ENCODE measurements around the gene ZNF827. TPM values are rescaled to one million over a fixed set of nuclear protein-coding genes. Genes with fewer than 3 reads are reported as not detected.

The ZNF827 gene
- total RNA-seq, 1 donor from 2014 or later: 9.4 TPM

GRCh38 chr4:145920205-145920604 lies 18.4 kb downstream of the ZNF827 start:
- Histone ChIP-seq H3K4me3 (ENCODE audit: low read length in 3 of 3) (no peak overlapping the region), H3K27ac (ENCODE audit: low read depth, low read length) (peak overlapping the region; percentile 57), H3K27me3 (ENCODE audit: control insufficient read depth in 3 of 3, insufficient read depth in 3 of 3, low read length in 3 of 3) (no peaks in the 10 kb centered on the region), H3K36me3 (ENCODE audit: control insufficient read depth in 3 of 3, insufficient read depth in 3 of 3, low read length in 3 of 3) (no peaks in the 10 kb centered on the region), H3K9ac (ENCODE audit: low read depth in 1 of 3, low read length in 3 of 3) (no peak overlapping the region), H3K9me3 (ENCODE audit: control insufficient read depth in 3 of 3, low read length in 3 of 3) (no peaks in the 10 kb centered on the region), H3K4me1 (ENCODE audit: control insufficient read depth in 3 of 3, insufficient read depth in 3 of 3, low read length in 3 of 3) (peaks cover 6 to 10% (median 7%) of the 10 kb centered on the region in 3 donors)

- no peaks in the 10 kb centered on the region for H3K36me3 ChIP-seq (ENCODE audit: control insufficient read depth in 3 of 3, insufficient read depth in 3 of 3, low read length in 3 of 3)
- H3K4me3 ChIP-seq (ENCODE audit: low read length in 3 of 3): no peak overlapping the region
- H3K27me3 ChIP-seq (ENCODE audit: control insufficient read depth in 3 of 3, insufficient read depth in 3 of 3, low read length in 3 of 3): no peaks in the 10 kb centered on the region
- H3K4me1 ChIP-seq (ENCODE audit: control insufficient read depth in 3 of 3, insufficient read depth in 3 of 3, low read length in 3 of 3): peaks cover 16 to 23% (median 20%) of the 10 kb centered on the region in 3 donors
- H3K9ac ChIP-seq (ENCODE audit: low read depth in 1 of 3, low read length in 3 of 3): no peak overlapping the region
- H3K9me3 ChIP-seq (ENCODE audit: control insufficient read depth in 3 of 3, low read length in 3 of 3): no peaks in the 10 kb centered on the region
- no peak overlapping the region for H3K27ac ChIP-seq (ENCODE audit: low read depth, low read length)
Measured at GRCh38 chr4:145912376-145912775, 26.2 kb downstream of the ZNF827 start.

GRCh38 chr4:145909773-145910172 lies 28.9 kb downstream of the ZNF827 start:
- Histone ChIP-seq H3K4me1 (ENCODE audit: control insufficient read depth in 3 of 3, insufficient read depth in 3 of 3, low read length in 3 of 3) (peaks cover 24 to 32% (median 31%) of the 10 kb centered on the region in 3 donors), H3K9me3 (ENCODE audit: control insufficient read depth in 3 of 3, low read length in 3 of 3) (no peaks in the 10 kb centered on the region), H3K4me3 (ENCODE audit: low read length in 3 of 3) (peak overlapping the region; percentile 62 to 74 (median 66)), H3K36me3 (ENCODE audit: control insufficient read depth in 3 of 3, insufficient read depth in 3 of 3, low read length in 3 of 3) (no peaks in the 10 kb centered on the region), H3K9ac (ENCODE audit: low read depth in 1 of 3, low read length in 3 of 3) (peak overlapping the region; percentile 55 to 60 (median 58)), H3K27ac (ENCODE audit: low read depth, low read length) (peak overlapping the region; percentile 36), H3K27me3 (ENCODE audit: control insufficient read depth in 3 of 3, insufficient read depth in 3 of 3, low read length in 3 of 3) (no peaks in the 10 kb centered on the region)

GRCh38 chr4:145909281-145909715 lies 29.3 kb downstream of the ZNF827 start:
- H3K4me3 ChIP-seq (ENCODE audit: low read length in 3 of 3): peak overlapping the region; percentile 62 to 74 (median 66)
- H3K9me3 ChIP-seq (ENCODE audit: control insufficient read depth in 3 of 3, low read length in 3 of 3): no peaks in the 10 kb centered on the region
- peaks cover 28 to 36% (median 31%) of the 10 kb centered on the region in 3 donors for H3K4me1 ChIP-seq (ENCODE audit: control insufficient read depth in 3 of 3, insufficient read depth in 3 of 3, low read length in 3 of 3)
- H3K36me3 ChIP-seq (ENCODE audit: control insufficient read depth in 3 of 3, insufficient read depth in 3 of 3, low read length in 3 of 3): no peaks in the 10 kb centered on the region
- H3K9ac ChIP-seq (ENCODE audit: low read depth in 1 of 3, low read length in 3 of 3): peak overlapping the region; percentile 55 to 60 (median 58)
- H3K27me3 ChIP-seq (ENCODE audit: control insufficient read depth in 3 of 3, insufficient read depth in 3 of 3, low read length in 3 of 3): no peaks in the 10 kb centered on the region
- H3K27ac ChIP-seq (ENCODE audit: low read depth, low read length): peak overlapping the region; percentile 36

GRCh38 chr4:145907812-145908211 lies 30.8 kb downstream of the ZNF827 start:
- H3K27ac ChIP-seq (ENCODE audit: low read depth, low read length): no peak overlapping the region
- H3K27me3 ChIP-seq (ENCODE audit: control insufficient read depth in 3 of 3, insufficient read depth in 3 of 3, low read length in 3 of 3): no peaks in the 10 kb centered on the region
- H3K36me3 ChIP-seq (ENCODE audit: control insufficient read depth in 3 of 3, insufficient read depth in 3 of 3, low read length in 3 of 3): peaks cover 0 to under 1% (median 0%) of the 10 kb centered on the region in 3 donors
- H3K4me3 ChIP-seq (ENCODE audit: low read length in 3 of 3): no peak overlapping the region
- H3K9me3 ChIP-seq (ENCODE audit: control insufficient read depth in 3 of 3, low read length in 3 of 3): no peaks in the 10 kb centered on the region
- H3K4me1 ChIP-seq (ENCODE audit: control insufficient read depth in 3 of 3, insufficient read depth in 3 of 3, low read length in 3 of 3): peaks cover 28 to 38% (median 29%) of the 10 kb centered on the region in 3 donors
- no peak overlapping the region for H3K9ac ChIP-seq (ENCODE audit: low read depth in 1 of 3, low read length in 3 of 3)

GRCh38 chr4:145907390-145907789 lies 31.2 kb downstream of the ZNF827 start:
- H3K4me1 ChIP-seq (ENCODE audit: control insufficient read depth in 3 of 3, insufficient read depth in 3 of 3, low read length in 3 of 3): peaks cover 28 to 38% (median 29%) of the 10 kb centered on the region in 3 donors
- H3K9me3 ChIP-seq (ENCODE audit: control insufficient read depth in 3 of 3, low read length in 3 of 3): no peaks in the 10 kb centered on the region
- H3K4me3 ChIP-seq (ENCODE audit: low read length in 3 of 3): no peak overlapping the region
- H3K27ac ChIP-seq (ENCODE audit: low read depth, low read length): no peak overlapping the region
- no peak overlapping the region for H3K9ac ChIP-seq (ENCODE audit: low read depth in 1 of 3, low read length in 3 of 3)
- peaks cover 2 to 5% (median 4%) of the 10 kb centered on the region in 3 donors for H3K36me3 ChIP-seq (ENCODE audit: control insufficient read depth in 3 of 3, insufficient read depth in 3 of 3, low read length in 3 of 3)
- no peaks in the 10 kb centered on the region for H3K27me3 ChIP-seq (ENCODE audit: control insufficient read depth in 3 of 3, insufficient read depth in 3 of 3, low read length in 3 of 3)

- H3K36me3 ChIP-seq (ENCODE audit: control insufficient read depth in 3 of 3, insufficient read depth in 3 of 3, low read length in 3 of 3): peaks cover 4 to 16% (median 7%) of the 10 kb centered on the region in 3 donors
- H3K4me1 ChIP-seq (ENCODE audit: control insufficient read depth in 3 of 3, insufficient read depth in 3 of 3, low read length in 3 of 3): peaks cover 21 to 29% (median 23%) of the 10 kb centered on the region in 3 donors
- no peak overlapping the region for H3K27ac ChIP-seq (ENCODE audit: low read depth, low read length)
- H3K27me3 ChIP-seq (ENCODE audit: control insufficient read depth in 3 of 3, insufficient read depth in 3 of 3, low read length in 3 of 3): no peaks in the 10 kb centered on the region
- H3K4me3 ChIP-seq (ENCODE audit: low read length in 3 of 3): no peak overlapping the region
- no peak overlapping the region for H3K9ac ChIP-seq (ENCODE audit: low read depth in 1 of 3, low read length in 3 of 3)
- H3K9me3 ChIP-seq (ENCODE audit: control insufficient read depth in 3 of 3, low read length in 3 of 3): no peaks in the 10 kb centered on the region
Measured at GRCh38 chr4:145904413-145905177, 34.0 kb downstream of the ZNF827 start.

- H3K4me1 ChIP-seq (ENCODE audit: control insufficient read depth in 3 of 3, insufficient read depth in 3 of 3, low read length in 3 of 3): peaks cover 14 to 19% (median 19%) of the 10 kb centered on the region in 3 donors
- H3K27ac ChIP-seq (ENCODE audit: low read depth, low read length): no peak overlapping the region
- no peak overlapping the region for H3K9ac ChIP-seq (ENCODE audit: low read depth in 1 of 3, low read length in 3 of 3)
- H3K36me3 ChIP-seq (ENCODE audit: control insufficient read depth in 3 of 3, insufficient read depth in 3 of 3, low read length in 3 of 3): peaks cover 4 to 16% (median 7%) of the 10 kb centered on the region in 3 donors
- H3K9me3 ChIP-seq (ENCODE audit: control insufficient read depth in 3 of 3, low read length in 3 of 3): no peaks in the 10 kb centered on the region
- H3K4me3 ChIP-seq (ENCODE audit: low read length in 3 of 3): no peak overlapping the region
- no peaks in the 10 kb centered on the region for H3K27me3 ChIP-seq (ENCODE audit: control insufficient read depth in 3 of 3, insufficient read depth in 3 of 3, low read length in 3 of 3)
Measured at GRCh38 chr4:145902522-145902921, 36.1 kb downstream of the ZNF827 start.

GRCh38 chr4:145899886-145900460 lies 38.6 kb downstream of the ZNF827 start:
- Histone ChIP-seq H3K36me3 (ENCODE audit: control insufficient read depth in 3 of 3, insufficient read depth in 3 of 3, low read length in 3 of 3) (peaks cover 4 to 16% (median 7%) of the 10 kb centered on the region in 3 donors), H3K27me3 (ENCODE audit: control insufficient read depth in 3 of 3, insufficient read depth in 3 of 3, low read length in 3 of 3) (no peaks in the 10 kb centered on the region), H3K27ac (ENCODE audit: low read depth, low read length) (no peak overlapping the region), H3K9ac (ENCODE audit: low read depth in 1 of 3, low read length in 3 of 3) (no peak overlapping the region), H3K4me3 (ENCODE audit: low read length in 3 of 3) (no peak overlapping the region), H3K4me1 (ENCODE audit: control insufficient read depth in 3 of 3, insufficient read depth in 3 of 3, low read length in 3 of 3) (peaks cover 7 to 12% (median 11%) of the 10 kb centered on the region in 3 donors), H3K9me3 (ENCODE audit: control insufficient read depth in 3 of 3, low read length in 3 of 3) (no peaks in the 10 kb centered on the region)

Measured in skeletal muscle tissue (tissue), 4 donors.